ENCODE measurements around the gene CEP131. TPM values are rescaled to one million over a fixed set of nuclear protein-coding genes. Genes with fewer than 3 reads are reported as not detected.
A peak's percentile ranks its signal among the peaks of the same experiment; 100 is the strongest.

The CEP131 gene
- total RNA-seq, 2 donors from 2014 or later: 9.9 to 22.7 TPM

DNA sequence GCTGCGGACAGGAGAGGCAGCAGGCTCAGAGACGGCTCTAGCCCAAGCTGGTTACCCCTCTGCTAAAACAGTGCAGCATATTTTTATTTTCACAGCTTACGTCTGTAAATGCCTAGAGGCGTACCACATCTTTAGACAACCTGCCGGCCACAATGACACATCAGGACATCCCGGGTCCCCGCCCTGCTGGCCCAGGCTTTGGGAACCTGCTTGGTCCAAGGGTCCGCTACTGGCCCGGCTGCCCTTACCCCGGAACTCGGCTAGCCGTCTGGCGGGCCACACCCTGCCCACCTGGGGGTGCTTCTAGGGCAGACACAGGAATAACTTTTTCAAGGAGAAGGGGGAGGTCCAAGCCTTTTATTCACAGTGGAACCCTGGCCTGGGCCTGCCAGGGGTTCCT lies 4.3 kb downstream of the CEP131 start:
- H3K4me1 ChIP-seq: peaks cover 17% of the 10 kb centered on the region
- ATAC-seq: no peak
- no peaks in the 10 kb centered on the region for H3K9me3 ChIP-seq
- H3K4me3 ChIP-seq: no peak overlapping the region
- no peaks in the 10 kb centered on the region for H3K36me3 ChIP-seq (replicated peaks in 1 of 2; ENCODE audit: insufficient read depth in 1 of 2, low read depth in 2 of 2)
- H3K27ac ChIP-seq: no peak overlapping the region
- DNase-seq: no peak
- TF ChIP-seq, protein P1, sequence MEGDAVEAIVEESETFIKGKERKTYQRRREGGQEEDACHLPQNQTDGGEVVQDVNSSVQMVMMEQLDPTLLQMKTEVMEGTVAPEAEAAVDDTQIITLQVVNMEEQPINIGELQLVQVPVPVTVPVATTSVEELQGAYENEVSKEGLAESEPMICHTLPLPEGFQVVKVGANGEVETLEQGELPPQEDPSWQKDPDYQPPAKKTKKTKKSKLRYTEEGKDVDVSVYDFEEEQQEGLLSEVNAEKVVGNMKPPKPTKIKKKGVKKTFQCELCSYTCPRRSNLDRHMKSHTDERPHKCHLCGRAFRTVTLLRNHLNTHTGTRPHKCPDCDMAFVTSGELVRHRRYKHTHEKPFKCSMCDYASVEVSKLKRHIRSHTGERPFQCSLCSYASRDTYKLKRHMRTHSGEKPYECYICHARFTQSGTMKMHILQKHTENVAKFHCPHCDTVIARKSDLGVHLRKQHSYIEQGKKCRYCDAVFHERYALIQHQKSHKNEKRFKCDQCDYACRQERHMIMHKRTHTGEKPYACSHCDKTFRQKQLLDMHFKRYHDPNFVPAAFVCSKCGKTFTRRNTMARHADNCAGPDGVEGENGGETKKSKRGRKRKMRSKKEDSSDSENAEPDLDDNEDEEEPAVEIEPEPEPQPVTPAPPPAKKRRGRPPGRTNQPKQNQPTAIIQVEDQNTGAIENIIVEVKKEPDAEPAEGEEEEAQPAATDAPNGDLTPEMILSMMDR (IDR thresholded peaks at IDR 0.05): no peak
- TF ChIP-seq POLR2A (IDR thresholded peaks at IDR 0.05): no peak
- 85 to 91% methylated on average over 6 to 12 of the region's 13 CpGs for WGBS, 2 donors
- no peaks in the 10 kb centered on the region for H3K27me3 ChIP-seq
- intact Hi-C loops (cut with DNase I): no loop called here

DNA sequence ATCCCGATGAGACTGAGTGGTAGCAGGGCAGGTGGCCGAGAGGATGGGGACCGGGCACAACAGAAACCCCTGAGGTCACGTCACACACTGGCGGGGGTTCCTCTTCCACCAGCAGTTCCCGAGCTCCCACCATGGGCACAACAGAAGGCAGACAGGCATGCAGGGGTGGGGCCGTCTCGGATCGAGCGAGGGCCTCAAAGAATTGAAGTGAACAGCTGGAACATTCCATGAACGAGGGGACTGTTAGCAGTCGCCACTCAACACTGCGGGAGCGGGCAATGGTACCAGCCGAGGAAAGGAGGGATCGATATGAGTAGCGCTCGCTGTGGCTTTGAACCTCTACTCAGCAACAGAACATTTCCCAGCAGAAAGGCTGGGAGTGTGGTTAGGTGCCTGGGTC lies 5.3 kb downstream of the CEP131 start:
- Histone ChIP-seq H3K27me3 (no peaks in the 10 kb centered on the region), H3K4me1 (peaks cover 14% of the 10 kb centered on the region), H3K27ac (no peak overlapping the region), H3K36me3 (replicated peaks in 1 of 2; ENCODE audit: insufficient read depth in 1 of 2, low read depth in 2 of 2) (no peaks in the 10 kb centered on the region), H3K9me3 (no peaks in the 10 kb centered on the region), H3K4me3 (no peak overlapping the region)
- intact Hi-C loops (cut with DNase I): no loop called here
- ATAC-seq: no peak
- no peak for TF ChIP-seq POLR2A (IDR thresholded peaks at IDR 0.05)
- TF ChIP-seq, protein P1 (IDR thresholded peaks at IDR 0.05): no peak
- no peak for DNase-seq
- WGBS, 2 donors: 85 to 92% methylated on average over 13 to 18 of the region's 18 CpGs

DNA sequence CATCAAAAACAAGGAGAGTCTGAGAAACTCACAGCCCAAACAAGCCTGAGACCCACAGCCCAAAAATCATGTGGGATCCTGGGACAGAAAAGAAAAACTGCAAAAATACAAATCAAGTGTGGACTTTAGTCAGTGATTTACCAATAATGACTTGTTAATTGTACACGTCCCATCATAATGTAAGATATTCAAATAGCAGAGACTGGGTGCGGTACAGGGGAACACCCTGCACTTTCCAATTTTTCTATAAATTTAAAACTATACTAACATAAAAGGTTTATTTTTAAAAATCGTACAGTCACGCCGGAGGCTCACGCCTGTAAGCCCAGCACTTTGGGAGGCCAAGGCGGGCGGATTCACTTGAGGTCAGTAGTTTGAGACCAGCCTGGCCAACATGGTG lies 8.8 kb downstream of the CEP131 start:
- 92 to 97% methylated on average over 8 of the region's 8 CpGs for WGBS, 2 donors
- no peak overlapping the region for H3K4me3 ChIP-seq
- no peaks in the 10 kb centered on the region for H3K9me3 ChIP-seq
- no peaks in the 10 kb centered on the region for H3K27me3 ChIP-seq
- H3K4me1 ChIP-seq: no peaks in the 10 kb centered on the region
- no peak overlapping the region for H3K27ac ChIP-seq
- intact Hi-C loops (cut with DNase I): no loop called here
- H3K36me3 ChIP-seq (replicated peaks in 1 of 2; ENCODE audit: insufficient read depth in 1 of 2, low read depth in 2 of 2): no peaks in the 10 kb centered on the region
- DNase-seq (no peak), ATAC-seq (no peak)
- TF ChIP-seq POLR2A (IDR thresholded peaks at IDR 0.05): no peak
- TF ChIP-seq, protein P1 (IDR thresholded peaks at IDR 0.05): no peak

DNA sequence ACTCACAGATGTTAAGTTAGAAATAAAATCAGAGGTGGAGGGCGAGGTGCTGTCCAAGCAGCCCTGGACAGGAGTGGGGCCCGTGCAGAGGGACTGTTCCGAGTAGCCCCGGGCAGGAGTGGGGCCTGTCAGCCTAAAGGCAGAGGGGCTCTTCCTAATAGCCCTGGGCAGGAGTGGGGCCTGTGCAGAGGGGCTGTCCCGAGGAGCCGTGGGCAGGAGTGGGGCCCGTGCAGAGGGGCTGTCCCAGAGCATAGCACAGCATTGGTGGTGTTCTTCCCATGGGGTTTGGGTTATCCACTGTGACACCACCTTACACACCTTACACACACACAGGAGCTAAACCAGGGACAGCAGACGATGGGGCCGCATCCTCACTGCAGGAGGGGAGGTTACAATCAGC lies 10.4 kb downstream of the CEP131 start:
- Histone ChIP-seq H3K9me3 (no peaks in the 10 kb centered on the region), H3K36me3 (replicated peaks in 1 of 2; ENCODE audit: insufficient read depth in 1 of 2, low read depth in 2 of 2) (no peaks in the 10 kb centered on the region), H3K27me3 (no peaks in the 10 kb centered on the region), H3K4me1 (no peaks in the 10 kb centered on the region), H3K4me3 (no peak overlapping the region), H3K27ac (no peak overlapping the region)
- DNase-seq (no peak), ATAC-seq (no peak)
- intact Hi-C loops (cut with DNase I): no loop called here
- TF ChIP-seq POLR2A (IDR thresholded peaks at IDR 0.05): no peak
- TF ChIP-seq, protein P1 (IDR thresholded peaks at IDR 0.05): no peak
- 90 to 93% methylated on average over 6 to 9 of the region's 9 CpGs for WGBS, 2 donors

DNA sequence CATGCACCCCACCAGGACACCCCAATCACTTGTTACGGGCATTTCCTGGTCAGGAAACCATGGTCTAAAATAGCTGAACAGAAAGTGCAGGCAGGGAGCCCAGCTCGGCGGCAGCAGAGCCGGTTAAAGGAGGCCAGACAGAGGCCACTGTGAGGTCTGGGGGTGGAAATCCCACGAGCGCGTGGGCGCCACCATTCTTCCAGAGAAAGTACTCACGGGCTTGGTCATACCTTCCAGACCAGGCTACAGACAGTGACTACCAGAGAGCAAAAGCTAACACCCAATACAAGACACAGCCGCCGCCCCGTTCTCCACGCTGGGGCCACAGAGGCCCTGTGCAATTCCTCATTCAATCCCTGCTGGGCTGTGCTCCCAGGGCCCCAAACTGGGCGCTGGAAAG lies 11.9 kb downstream of the CEP131 start:
- WGBS, 2 donors: 71 to 72% methylated on average over 14 of the region's 14 CpGs
- no peak for TF ChIP-seq POLR2A (IDR thresholded peaks at IDR 0.05)
- TF ChIP-seq, protein P1 (IDR thresholded peaks at IDR 0.05): no peak
- no peaks in the 10 kb centered on the region for H3K4me1 ChIP-seq
- no peak overlapping the region for H3K4me3 ChIP-seq
- no peaks in the 10 kb centered on the region for H3K36me3 ChIP-seq (replicated peaks in 1 of 2; ENCODE audit: insufficient read depth in 1 of 2, low read depth in 2 of 2)
- H3K9me3 ChIP-seq: no peaks in the 10 kb centered on the region
- intact Hi-C loops (cut with DNase I): no loop called here
- peak; percentile 12 for ATAC-seq
- H3K27me3 ChIP-seq: no peaks in the 10 kb centered on the region
- DNase-seq: no peak
- H3K27ac ChIP-seq: no peak overlapping the region

Measured in body of pancreas (tissue), 4 donors.